Liver (tissue), 9 donors: ENCODE results near the gene PPT2. TPM values are rescaled to one million over a fixed set of nuclear protein-coding genes. Genes with fewer than 3 reads are reported as not detected.

Source experiments
- DNase-seq: peaks from one replicate; pipeline ENCODE4 v3.0.0-alpha.2; 2017; ENCODE audit warnings: low spot score
- H3K27ac ChIP-seq, 2 donors: one replicate each; pipeline ENCODE4 v1.7.0; 2013; ENCODE audit warnings: inconsistent platforms in 2 of 2, low read length in 2 of 2, control low read depth in 1 of 2, low read depth in 1 of 2, mild to moderate bottlenecking in 1 of 2
- H3K27me3 ChIP-seq, 4 donors: one replicate each; pipeline versions ENCODE4 v1.6.1 to v1.7.0; 2013; ENCODE audit warnings: low read length in 3 of 4, inconsistent platforms in 1 of 4, mild to moderate bottlenecking in 1 of 4, moderate library complexity in 1 of 4; ENCODE audit not compliant: control insufficient read depth in 4 of 4, insufficient read depth in 4 of 4
- H3K36me3 ChIP-seq, 4 donors: one replicate each; pipeline versions ENCODE4 v1.6.1 to v1.7.0; 2013; ENCODE audit warnings: low read length in 3 of 4, mild to moderate bottlenecking in 3 of 4, low read depth in 1 of 4, moderate library complexity in 1 of 4; ENCODE audit not compliant: control insufficient read depth in 4 of 4, insufficient read depth in 3 of 4
- H3K4me1 ChIP-seq, 4 donors: one replicate each; pipeline versions ENCODE4 v1.6.1 to v1.7.0; 2013; ENCODE audit warnings: low read length in 3 of 4, mild to moderate bottlenecking in 3 of 4, moderate library complexity in 1 of 4; ENCODE audit not compliant: control insufficient read depth in 4 of 4, insufficient read depth in 4 of 4
- H3K4me3 ChIP-seq, 3 donors: one replicate each; pipeline versions ENCODE4 v1.6.1 to v1.7.0; 2013; ENCODE audit warnings: low read length in 3 of 3, control low read depth in 1 of 3, low read depth in 1 of 3, mild to moderate bottlenecking in 1 of 3
- H3K9ac ChIP-seq, 2 donors: one replicate each; pipeline ENCODE4 v1.7.0; 2013; ENCODE audit warnings: low read length in 2 of 2, mild to moderate bottlenecking in 2 of 2, moderate library complexity in 2 of 2, control low read depth in 1 of 2, low read depth in 1 of 2
- H3K9me3 ChIP-seq, 4 donors: one replicate each; pipeline versions ENCODE4 v1.6.1 to v1.7.0; 2013; ENCODE audit warnings: low read length in 3 of 4; ENCODE audit not compliant: control insufficient read depth in 4 of 4
- EGR1 ChIP-seq, 2 donors: IDR thresholded peaks; 2 replicates each; pipeline ENCODE4 v1.6.1; 2016 to 2018; ENCODE audit warnings: antibody characterized with exemption in 2 of 2, low read depth in 2 of 2
- FOXA2 ChIP-seq: IDR thresholded peaks from 2 replicates; pipeline ENCODE4 v1.6.1; 2016; ENCODE audit warnings: antibody characterized with exemption
- HNF4A ChIP-seq, 2 donors: conservative IDR thresholded peaks; 2 replicates each; pipeline ENCODE4 v1.6.1; 2016; ENCODE audit warnings: antibody characterized with exemption in 2 of 2, mild to moderate bottlenecking in 2 of 2
- HNF4G ChIP-seq: IDR thresholded peaks from 2 replicates; pipeline ENCODE4 v1.6.1; 2016; ENCODE audit warnings: antibody characterized with exemption
- JUND ChIP-seq, 2 donors: IDR thresholded peaks; 2 replicates each; pipeline ENCODE4 v1.6.1; 2016; ENCODE audit warnings: antibody characterized with exemption in 2 of 2
- NR2F2 ChIP-seq: IDR thresholded peaks from 2 replicates; pipeline ENCODE4 v1.6.1; 2016; ENCODE audit warnings: antibody characterized with exemption
- RXRA ChIP-seq, 2 donors: IDR thresholded peaks; 2 replicates each; pipeline ENCODE4 v1.6.1; 2017 to 2018; ENCODE audit warnings: antibody characterized with exemption in 2 of 2, mild to moderate bottlenecking in 1 of 2
- SP1 ChIP-seq: IDR thresholded peaks from 2 replicates; pipeline ENCODE4 v1.6.1; 2018; ENCODE audit warnings: antibody characterized with exemption, mild to moderate bottlenecking
- TAF1 ChIP-seq: conservative IDR thresholded peaks from 2 replicates; pipeline ENCODE4 v1.6.1; 2016; ENCODE audit warnings: antibody characterized with exemption, mild to moderate bottlenecking
- YY1 ChIP-seq: IDR thresholded peaks from 2 replicates; pipeline ENCODE4 v1.6.1; 2016; ENCODE audit warnings: antibody characterized with exemption, mild to moderate bottlenecking
- WGBS: extraction: QIAGEN DNeasy Blood & Tissue Kit; methylation state at CpG from one replicate; pipeline ENCODE4 v1.1.7; 2013; 5-methylcytosine and 5-hydroxymethylcytosine counted together
- polyA plus RNA-seq, 2 donors: library from polyadenylated mRNA; stranded (reverse) in 1 of 2; unstranded in 1 of 2; fragments of 200-250 nt in 1 of 2; fragments of >200 nt in 1 of 2; fragmentation: Nextera tagmentation in 1 of 2; extraction: Ambion mirVana in 1 of 2; gene quantifications; one replicate each; pipeline versions ENCODE4 v1.2.1 to v1.2.3, GENCODE V29; 2013 to 2015
- total RNA-seq, 2 donors: library from RNA; depleted of rRNA; stranded (reverse); fragments of >200 nt; gene quantifications; one replicate each; pipeline ENCODE4 v1.2.3, GENCODE V29; 2014
- TF ChIP-seq, protein P1 (sequence below): IDR thresholded peaks from 2 replicates; pipeline ENCODE4 v1.6.1; 2016; ENCODE audit warnings: antibody characterized with exemption, mild to moderate bottlenecking
- TF ChIP-seq, protein P2 (sequence below): IDR thresholded peaks from 2 replicates; pipeline ENCODE4 v1.6.1; 2016; ENCODE audit warnings: antibody characterized with exemption
- TF ChIP-seq, protein P3 (sequence below): IDR thresholded peaks from 2 replicates; pipeline ENCODE4 v1.6.1; 2016; ENCODE audit warnings: antibody characterized with exemption
- TF ChIP-seq, protein P4 (sequence below): fragments of 150-350 bp; IDR thresholded peaks from 2 replicates; pipeline ENCODE4 v1.5.1; 2017; ENCODE audit warnings: improper control_type of control experiment, low read depth, low read length; ENCODE audit not compliant: missing input control
- TF ChIP-seq, protein P5 (sequence below): IDR thresholded peaks from 2 replicates; pipeline ENCODE4 v1.6.1; 2016; ENCODE audit warnings: antibody characterized with exemption
- donor health status: healthy.
- donor health status: healthy.
- donor health status: healthy.
- donor health status: healthy.
- donor health status: healthy.

Gene PPT2
- total and polyA plus RNA-seq, 4 donors: 7.6 to 47.4 (median 15.1) TPM

DNA sequence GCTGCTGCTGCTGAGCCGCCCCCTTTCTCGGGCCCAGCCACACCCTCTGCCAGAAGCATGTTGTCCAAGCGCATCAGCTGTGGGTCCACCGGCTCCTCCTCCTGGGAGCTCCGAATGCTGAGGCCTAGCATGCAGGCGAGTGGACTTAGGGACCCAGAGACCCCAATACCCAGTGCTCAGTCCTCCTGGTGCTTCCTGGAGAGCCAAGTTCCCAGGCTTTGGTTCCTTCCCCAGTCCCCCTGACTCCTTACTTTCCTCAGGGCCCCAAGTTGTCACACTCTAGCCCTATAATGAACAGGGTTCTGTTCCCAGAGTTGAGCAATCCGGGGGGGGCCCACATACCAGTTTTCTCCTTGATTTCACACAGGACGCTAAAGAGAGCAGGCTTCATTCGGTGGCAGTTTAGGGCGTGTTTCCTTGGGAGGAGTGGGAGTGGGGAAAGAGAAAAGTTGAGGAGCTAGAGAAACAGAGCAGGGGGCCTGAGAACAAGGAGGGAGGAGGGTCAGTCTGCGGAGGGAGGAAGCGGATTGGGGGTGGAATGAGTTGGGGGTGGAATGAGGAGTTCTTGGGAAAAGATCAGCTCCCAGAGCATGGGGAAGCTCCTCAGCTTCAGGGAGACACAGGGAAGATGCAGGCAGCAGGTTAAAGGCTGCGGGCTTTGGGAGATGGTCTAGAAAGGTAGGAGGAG, 34.6 kb downstream of the PPT2 start:
- no peaks in the 10 kb centered on the region for H3K27me3 ChIP-seq
- DNase-seq: no peak
- TF ChIP-seq FOXA2 (no peak), SP1 (no peak), HNF4G (no peak), HNF4A (conservative IDR thresholded peaks at IDR 0.05) (no peak), JUND (IDR thresholded peaks at IDR 0.05) (no peak), TAF1 (no peak), EGR1 (IDR thresholded peaks at IDR 0.05; ENCODE audit: low read depth in 2 of 2) (no peak), YY1 (no peak)
- TF ChIP-seq, protein P1, sequence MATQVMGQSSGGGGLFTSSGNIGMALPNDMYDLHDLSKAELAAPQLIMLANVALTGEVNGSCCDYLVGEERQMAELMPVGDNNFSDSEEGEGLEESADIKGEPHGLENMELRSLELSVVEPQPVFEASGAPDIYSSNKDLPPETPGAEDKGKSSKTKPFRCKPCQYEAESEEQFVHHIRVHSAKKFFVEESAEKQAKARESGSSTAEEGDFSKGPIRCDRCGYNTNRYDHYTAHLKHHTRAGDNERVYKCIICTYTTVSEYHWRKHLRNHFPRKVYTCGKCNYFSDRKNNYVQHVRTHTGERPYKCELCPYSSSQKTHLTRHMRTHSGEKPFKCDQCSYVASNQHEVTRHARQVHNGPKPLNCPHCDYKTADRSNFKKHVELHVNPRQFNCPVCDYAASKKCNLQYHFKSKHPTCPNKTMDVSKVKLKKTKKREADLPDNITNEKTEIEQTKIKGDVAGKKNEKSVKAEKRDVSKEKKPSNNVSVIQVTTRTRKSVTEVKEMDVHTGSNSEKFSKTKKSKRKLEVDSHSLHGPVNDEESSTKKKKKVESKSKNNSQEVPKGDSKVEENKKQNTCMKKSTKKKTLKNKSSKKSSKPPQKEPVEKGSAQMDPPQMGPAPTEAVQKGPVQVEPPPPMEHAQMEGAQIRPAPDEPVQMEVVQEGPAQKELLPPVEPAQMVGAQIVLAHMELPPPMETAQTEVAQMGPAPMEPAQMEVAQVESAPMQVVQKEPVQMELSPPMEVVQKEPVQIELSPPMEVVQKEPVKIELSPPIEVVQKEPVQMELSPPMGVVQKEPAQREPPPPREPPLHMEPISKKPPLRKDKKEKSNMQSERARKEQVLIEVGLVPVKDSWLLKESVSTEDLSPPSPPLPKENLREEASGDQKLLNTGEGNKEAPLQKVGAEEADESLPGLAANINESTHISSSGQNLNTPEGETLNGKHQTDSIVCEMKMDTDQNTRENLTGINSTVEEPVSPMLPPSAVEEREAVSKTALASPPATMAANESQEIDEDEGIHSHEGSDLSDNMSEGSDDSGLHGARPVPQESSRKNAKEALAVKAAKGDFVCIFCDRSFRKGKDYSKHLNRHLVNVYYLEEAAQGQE: no peak
- TF ChIP-seq, protein P2, sequence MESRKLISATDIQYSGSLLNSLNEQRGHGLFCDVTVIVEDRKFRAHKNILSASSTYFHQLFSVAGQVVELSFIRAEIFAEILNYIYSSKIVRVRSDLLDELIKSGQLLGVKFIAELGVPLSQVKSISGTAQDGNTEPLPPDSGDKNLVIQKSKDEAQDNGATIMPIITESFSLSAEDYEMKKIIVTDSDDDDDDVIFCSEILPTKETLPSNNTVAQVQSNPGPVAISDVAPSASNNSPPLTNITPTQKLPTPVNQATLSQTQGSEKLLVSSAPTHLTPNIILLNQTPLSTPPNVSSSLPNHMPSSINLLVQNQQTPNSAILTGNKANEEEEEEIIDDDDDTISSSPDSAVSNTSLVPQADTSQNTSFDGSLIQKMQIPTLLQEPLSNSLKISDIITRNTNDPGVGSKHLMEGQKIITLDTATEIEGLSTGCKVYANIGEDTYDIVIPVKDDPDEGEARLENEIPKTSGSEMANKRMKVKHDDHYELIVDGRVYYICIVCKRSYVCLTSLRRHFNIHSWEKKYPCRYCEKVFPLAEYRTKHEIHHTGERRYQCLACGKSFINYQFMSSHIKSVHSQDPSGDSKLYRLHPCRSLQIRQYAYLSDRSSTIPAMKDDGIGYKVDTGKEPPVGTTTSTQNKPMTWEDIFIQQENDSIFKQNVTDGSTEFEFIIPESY: no peak
- TF ChIP-seq, protein P3, sequence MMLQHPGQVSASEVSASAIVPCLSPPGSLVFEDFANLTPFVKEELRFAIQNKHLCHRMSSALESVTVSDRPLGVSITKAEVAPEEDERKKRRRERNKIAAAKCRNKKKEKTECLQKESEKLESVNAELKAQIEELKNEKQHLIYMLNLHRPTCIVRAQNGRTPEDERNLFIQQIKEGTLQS: no peak
- peak overlapping the region; percentile 75 to 97 for H3K27ac ChIP-seq
- 58% methylated on average over 13 of the region's 13 CpGs for WGBS
- peak overlapping the region; percentile 88 for H3K9ac ChIP-seq
- peak overlapping the region; percentile 63 to 72 (median 72) for H3K4me3 ChIP-seq
- H3K36me3 ChIP-seq: peaks cover 0 to 18% (median 8%) of the 10 kb centered on the region in 4 donors
- no peaks in the 10 kb centered on the region for H3K9me3 ChIP-seq
- peaks cover 7 to 27% (median 16%) of the 10 kb centered on the region in 4 donors for H3K4me1 ChIP-seq

DNA sequence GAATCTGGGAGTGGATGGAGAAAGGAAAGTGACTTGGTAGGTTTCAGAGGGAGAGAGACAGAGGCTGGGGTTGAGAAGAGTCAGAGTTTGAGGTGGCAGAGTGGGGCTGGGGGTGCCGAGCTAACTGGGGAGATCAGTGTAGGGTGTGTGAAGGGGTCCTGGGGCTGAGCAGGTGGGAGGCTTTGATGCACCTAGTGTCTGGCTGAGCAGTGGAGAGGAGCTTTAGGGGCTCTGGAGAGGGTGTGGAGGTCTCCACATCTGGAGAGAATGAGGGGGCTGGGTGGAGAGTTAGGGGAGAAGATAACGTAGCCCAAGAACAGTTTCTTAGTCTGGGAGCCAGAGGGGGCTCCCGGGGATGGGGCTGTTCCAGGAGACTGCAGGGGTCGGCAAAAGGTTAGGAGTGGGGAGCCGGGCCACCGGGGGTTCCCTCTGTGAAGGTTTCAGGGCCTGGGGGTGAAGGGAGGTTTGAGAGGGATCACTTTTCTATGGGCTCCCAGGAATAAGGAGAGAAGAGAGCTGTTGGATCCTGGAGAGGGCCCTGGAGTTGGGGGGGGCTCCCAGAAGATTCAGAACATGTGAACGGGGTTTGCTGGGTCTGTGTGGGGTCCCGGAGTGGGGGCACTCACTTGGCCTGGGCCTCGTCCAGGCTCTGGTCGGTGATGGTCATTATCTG, 35.3 kb downstream of the PPT2 start:
- 10% methylated on average over 10 of the region's 10 CpGs for WGBS
- H3K36me3 ChIP-seq: peaks cover 0 to 14% (median 8%) of the 10 kb centered on the region in 4 donors
- H3K4me1 ChIP-seq: peaks cover 7 to 27% (median 16%) of the 10 kb centered on the region in 4 donors
- peak overlapping the region; percentile 88 for H3K9ac ChIP-seq
- no peaks in the 10 kb centered on the region for H3K9me3 ChIP-seq
- DNase-seq: no peak
- TF ChIP-seq, protein P4, sequence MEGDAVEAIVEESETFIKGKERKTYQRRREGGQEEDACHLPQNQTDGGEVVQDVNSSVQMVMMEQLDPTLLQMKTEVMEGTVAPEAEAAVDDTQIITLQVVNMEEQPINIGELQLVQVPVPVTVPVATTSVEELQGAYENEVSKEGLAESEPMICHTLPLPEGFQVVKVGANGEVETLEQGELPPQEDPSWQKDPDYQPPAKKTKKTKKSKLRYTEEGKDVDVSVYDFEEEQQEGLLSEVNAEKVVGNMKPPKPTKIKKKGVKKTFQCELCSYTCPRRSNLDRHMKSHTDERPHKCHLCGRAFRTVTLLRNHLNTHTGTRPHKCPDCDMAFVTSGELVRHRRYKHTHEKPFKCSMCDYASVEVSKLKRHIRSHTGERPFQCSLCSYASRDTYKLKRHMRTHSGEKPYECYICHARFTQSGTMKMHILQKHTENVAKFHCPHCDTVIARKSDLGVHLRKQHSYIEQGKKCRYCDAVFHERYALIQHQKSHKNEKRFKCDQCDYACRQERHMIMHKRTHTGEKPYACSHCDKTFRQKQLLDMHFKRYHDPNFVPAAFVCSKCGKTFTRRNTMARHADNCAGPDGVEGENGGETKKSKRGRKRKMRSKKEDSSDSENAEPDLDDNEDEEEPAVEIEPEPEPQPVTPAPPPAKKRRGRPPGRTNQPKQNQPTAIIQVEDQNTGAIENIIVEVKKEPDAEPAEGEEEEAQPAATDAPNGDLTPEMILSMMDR: no peak
- TF ChIP-seq EGR1 (IDR thresholded peaks at IDR 0.05; ENCODE audit: low read depth in 2 of 2): no peak
- TF ChIP-seq, protein P5, sequence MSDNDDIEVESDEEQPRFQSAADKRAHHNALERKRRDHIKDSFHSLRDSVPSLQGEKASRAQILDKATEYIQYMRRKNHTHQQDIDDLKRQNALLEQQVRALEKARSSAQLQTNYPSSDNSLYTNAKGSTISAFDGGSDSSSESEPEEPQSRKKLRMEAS: no peak
- TF ChIP-seq RXRA (IDR thresholded peaks at IDR 0.05): no peak
- TF ChIP-seq, protein P3: no peak
- TF ChIP-seq NR2F2: no peak
- TF ChIP-seq HNF4A (conservative IDR thresholded peaks at IDR 0.05): no peak
- H3K27me3 ChIP-seq: no peaks in the 10 kb centered on the region
- peak overlapping the region; percentile 75 to 97 for H3K27ac ChIP-seq
- H3K4me3 ChIP-seq: peak overlapping the region; percentile 63 to 72 (median 72)
